ENCODE measurements around the gene GPS1. TPM values are rescaled to one million over a fixed set of nuclear protein-coding genes. Genes with fewer than 3 reads are reported as not detected.
A peak's percentile ranks its signal among the peaks of the same experiment; 100 is the strongest.

Gene GPS1
- total and polyA plus RNA-seq, 10 of the 15 experiments (the other 5 are each of a cell fraction or from before 2014, with no cell fraction given) = 2.2 to 146 (median 77.7) TPM

GRCh38 chr17:82022310-82022980 is 29.3 kb upstream of the GPS1 start, which contains the start of gene CENPX:
CENPX (minus strand) TSS chr17:82022878; CDS start chr17:82022861, 17 bp downstream.
- intact Hi-C loops (cut with micrococcal nuclease; ENCODE audit: unreplicated experiment) (loop anchor here (5.0 kb wide), 1 partner anchor 160 kb away; the partner anchor contains the start of gene P4HB), in situ Hi-C loops (cut with MboI) (no loop called here)
- Histone ChIP-seq H3K4me3 (peak within 1 kb of the TSS; percentile 95), H3K9me3 (replicated peaks; ENCODE audit: control insufficient read depth, insufficient read depth, low read length) (no peaks in the 10 kb centered on the region), H3K9ac (ENCODE audit: control insufficient read depth, insufficient read depth, low read length) (peak within 1 kb of the TSS; percentile 85), H3K27ac (ENCODE audit: control insufficient read depth, insufficient read depth) (peak within 1 kb of the TSS; percentile 69), H3K36me3 (ENCODE audit: control insufficient read depth in 2 of 2, insufficient read depth in 2 of 2, low read length in 1 of 2) (no peaks in the 10 kb centered on the region; a peak in 2 of 4 replicates), H3K4me1 (ENCODE audit: control insufficient read depth, insufficient read depth, low read length) (peaks cover 14% of the 10 kb centered on the region), H2AFZ (ENCODE audit: control insufficient read depth, low read depth, low read length) (peak within 1 kb of the TSS; percentile 94), H3K79me2 (ENCODE audit: control insufficient read depth, insufficient read depth, low read length) (peaks cover 26% of the 10 kb centered on the region), H4K20me1 (ENCODE audit: control insufficient read depth, insufficient read depth) (no peaks in the 10 kb centered on the region), H3K27me3 (replicated peaks in 1 of 2; ENCODE audit: control insufficient read depth in 2 of 2, insufficient read depth in 2 of 2, low read length in 1 of 2) (no peaks in the 10 kb centered on the region), H3K4me2 (ENCODE audit: control insufficient read depth, insufficient read depth) (peak within 1 kb of the TSS; percentile 96)
- BruUV-seq (replicated peaks) = TSS peak; percentile 75
- POLR2A ChIA-PET = interaction anchor here (0.6 to 2.6 kb wide), 10 partner anchors 15 to 189 kb away, joined by 3 to 13 read pairs (median 4); partner anchors contain the start of genes ALYREF, ANAPC11, DCXR and FASN
- RAD21 ChIA-PET (ENCODE audit: unreplicated experiment) = interaction anchor here (0.6 to 4.4 kb wide), 8 partner anchors 12 to 132 kb away, joined by 3 to 68 read pairs (median 6); partner anchors contain the start of genes DCXR and NOTUM
- SMC1A ChIA-PET (ENCODE audit: uncharacterized antibody, unreplicated experiment) = interaction anchor here (0.9 to 1.8 kb wide), 7 partner anchors 15 to 287 kb away, joined by 3 to 9 read pairs (median 4); partner anchors contain the start of gene DCXR
- WGBS (ENCODE audit: insufficient coverage, insufficient replicate concordance, low lambda C conversion rate, missing lambda C conversion rate) = 1% methylated on average over 44 of the region's 64 CpGs
- ATAC-seq = no peak
- CTCF ChIA-PET = interaction anchor here (0.6 to 5.0 kb wide), 12 partner anchors 12 to 288 kb away, joined by 3 to 89 read pairs (median 5); partner anchors contain the start of genes DCXR and NOTUM
- DNase-seq (ENCODE audit: low read depth, low spot score) = no peak
- no peak for FAIRE-seq
- no peak for TF ChIP-seq BCL11A (IDR thresholded peaks at IDR 0.05; ENCODE audit: low read depth, low read length)
- peak; percentile 81 for TF ChIP-seq LARP7 (IDR thresholded peaks at IDR 0.05)
- TF ChIP-seq CHD4 (IDR thresholded peaks at IDR 0.05) = no peak
- TF ChIP-seq RBBP5 (conservative IDR thresholded peaks at IDR 0.05) = no peak
- peak; percentile 60; the same call in 1 of the 2 replicates for TF ChIP-seq NR2F1 (conservative IDR thresholded peaks at IDR 0.05)
- TF ChIP-seq MXI1 (IDR thresholded peaks at IDR 0.05; ENCODE audit: low read depth, low read length) = peak; percentile 39
- TF ChIP-seq IKZF1 (conservative IDR thresholded peaks at IDR 0.05) = peak; percentile 58; the same call in 1 of the 2 replicates
- 0 out of 3 replicates have a peak, but pooled peaks of 1 of the 2 experiments have one; percentile 14 for TF ChIP-seq EGR1 (IDR thresholded peaks at IDR 0.05; ENCODE audit: borderline replicate concordance in 1 of 2, low read depth in 2 of 2, low read length in 2 of 2)
- TF ChIP-seq NR2C2 (IDR thresholded peaks at IDR 0.05; ENCODE audit: borderline replicate concordance, control insufficient read depth, insufficient read length, low read depth) = no peak
- TF ChIP-seq SIN3A (IDR thresholded peaks at IDR 0.05; ENCODE audit: low read depth, low read length) = peak; percentile 78
- TF ChIP-seq RUNX3 (IDR thresholded peaks at IDR 0.05; ENCODE audit: low read length) = peak; percentile 73
- TF ChIP-seq NBN (IDR thresholded peaks at IDR 0.05) = 0 out of 2 replicates have a peak, but pooled peaks have one; percentile 31
- peak; percentile 40; the same call in 1 of the 2 replicates for TF ChIP-seq BACH1 (IDR thresholded peaks at IDR 0.05; ENCODE audit: borderline replicate concordance)
- 0 out of 2 replicates have a peak, but pooled peaks have one; percentile 41 for TF ChIP-seq ZNF207 (IDR thresholded peaks at IDR 0.05; ENCODE audit: borderline replicate concordance)
- TF ChIP-seq MAX (IDR thresholded peaks at IDR 0.05; ENCODE audit: low read depth, low read length) = peak; percentile 39; the same call in 1 of the 2 replicates
- no peak for TF ChIP-seq WRNIP1 (IDR thresholded peaks at IDR 0.05; ENCODE audit: borderline replicate concordance, low read depth, low read length)
- TF ChIP-seq YY1 (IDR thresholded peaks at IDR 0.05; ENCODE audit: low read depth, low read length) = peak; percentile 64
- peak; percentile 37; the same call in 1 of the 2 replicates for TF ChIP-seq POLR2AphosphoS5 (IDR thresholded peaks at IDR 0.05; ENCODE audit: low read length)
- TF ChIP-seq TAF1 (IDR thresholded peaks at IDR 0.05; ENCODE audit: borderline replicate concordance, low read depth, low read length) = peak; percentile 26; the same call in 1 of the 2 replicates
- no peak for TF ChIP-seq HDAC6 (IDR thresholded peaks at IDR 0.05; ENCODE audit: unreplicated experiment)
- TF ChIP-seq POLR2A (IDR thresholded peaks at IDR 0.05; ENCODE audit: low read depth, low read length) = peak; percentile 82
- TF ChIP-seq BHLHE40 (IDR thresholded peaks at IDR 0.05; ENCODE audit: borderline replicate concordance in 1 of 2, low read depth in 2 of 2, low read length in 1 of 2) = peak; percentile 6 to 67; a peak in 2 of 4 replicates
- TF ChIP-seq CBFB (IDR thresholded peaks at IDR 0.05; ENCODE audit: low read depth) = 0 out of 2 replicates have a peak, but pooled peaks have one; percentile 16
- TF ChIP-seq BRCA1 (IDR thresholded peaks at IDR 0.05; ENCODE audit: low read depth, low read length) = no peak
- no peak for TF ChIP-seq MYC (IDR thresholded peaks at IDR 0.05; ENCODE audit: insufficient read depth, insufficient read length, insufficient replicate concordance, low read length, severe bottlenecking)
- peak; percentile 67 for TF ChIP-seq GATAD2B (conservative IDR thresholded peaks at IDR 0.05; ENCODE audit: low read depth)
- no peak for TF ChIP-seq NRF1 (conservative IDR thresholded peaks at IDR 0.05; ENCODE audit: low read depth, low read length)
